Measurements from ENCODE around the gene LAPTM5.

- TF ChIP-seq POLR2A (IDR thresholded peaks at IDR 0.05) (no peak), CTCF (IDR thresholded peaks at IDR 0.05) (no peak), POLR2AphosphoS5 (IDR thresholded peaks at IDR 0.05) (no peak)
These were observed 21.4 kb upstream of the LAPTM5 start for GRCh38 chr1:30778979-30779293.

Data from prostate gland (tissue), 2 donors.